Fibroblast of villous mesenchyme (primary cell): ENCODE measurements around the gene DCAF17. TPM values are rescaled to one million over a fixed set of nuclear protein-coding genes. Genes with fewer than 3 reads are reported as not detected.

Experiments
- DNase-seq: peaks from one replicate; pipeline ENCODE4 v3.0.0-alpha.2; 2010; ENCODE audit warnings: low read depth
- H3K4me3 ChIP-seq: 2 replicates; pipeline ENCODE4 v1.5.1; 2011; ENCODE audit warnings: low read depth, mild to moderate bottlenecking, low read length
- CTCF ChIP-seq: IDR thresholded peaks from 2 replicates; pipeline ENCODE4 v1.5.1; 2012; ENCODE audit warnings: low read depth, mild to moderate bottlenecking, low read length; ENCODE audit not compliant: insufficient read depth
- total RNA-seq: library from RNA; depleted of rRNA; stranded (reverse); fragments of >200 nt; gene quantifications from 2 replicates; pipeline ENCODE4 v1.2.3, GENCODE V29; 2012

The DCAF17 gene
- total RNA-seq, 1 donor: 29.4 TPM

- no peak for TF ChIP-seq CTCF
- H3K4me3 ChIP-seq: no peak overlapping the region
Observed at GRCh38 chr2:171391532-171391931, 42.5 kb upstream of the DCAF17 start.

GRCh38 chr2:171393487-171393886 is 40.5 kb upstream of the DCAF17 start:
- TF ChIP-seq CTCF: no peak
- no peak for DNase-seq
- H3K4me3 ChIP-seq: no peak overlapping the region

More at GRCh38 chr2:171391532-171391931, 42.5 kb upstream of the DCAF17 start:
- no peak for DNase-seq

- TF ChIP-seq CTCF: no peak
- DNase-seq: peak; percentile 46
Observed at GRCh38 chr2:171394164-171394740, 39.8 kb upstream of the DCAF17 start.

GRCh38 chr2:171399292-171399691 is 34.7 kb upstream of the DCAF17 start:
- no peak for TF ChIP-seq CTCF
- DNase-seq: no peak

More at GRCh38 chr2:171394164-171394740, 39.8 kb upstream of the DCAF17 start:
- no peak overlapping the region for H3K4me3 ChIP-seq

GRCh38 chr2:171400395-171400794 is 33.6 kb upstream of the DCAF17 start:
- no peak overlapping the region for H3K4me3 ChIP-seq
- DNase-seq: no peak
- TF ChIP-seq CTCF: no peak

More at GRCh38 chr2:171399292-171399691, 34.7 kb upstream of the DCAF17 start:
- H3K4me3 ChIP-seq: no peak overlapping the region

- DNase-seq: no peak
- no peak for TF ChIP-seq CTCF
- H3K4me3 ChIP-seq: no peak overlapping the region
Observed at GRCh38 chr2:171401947-171402346, 32.1 kb upstream of the DCAF17 start.
